ENCODE results near the gene C5orf46.
A peak's percentile ranks its signal among the peaks of the same experiment; 100 is the strongest.

DNA sequence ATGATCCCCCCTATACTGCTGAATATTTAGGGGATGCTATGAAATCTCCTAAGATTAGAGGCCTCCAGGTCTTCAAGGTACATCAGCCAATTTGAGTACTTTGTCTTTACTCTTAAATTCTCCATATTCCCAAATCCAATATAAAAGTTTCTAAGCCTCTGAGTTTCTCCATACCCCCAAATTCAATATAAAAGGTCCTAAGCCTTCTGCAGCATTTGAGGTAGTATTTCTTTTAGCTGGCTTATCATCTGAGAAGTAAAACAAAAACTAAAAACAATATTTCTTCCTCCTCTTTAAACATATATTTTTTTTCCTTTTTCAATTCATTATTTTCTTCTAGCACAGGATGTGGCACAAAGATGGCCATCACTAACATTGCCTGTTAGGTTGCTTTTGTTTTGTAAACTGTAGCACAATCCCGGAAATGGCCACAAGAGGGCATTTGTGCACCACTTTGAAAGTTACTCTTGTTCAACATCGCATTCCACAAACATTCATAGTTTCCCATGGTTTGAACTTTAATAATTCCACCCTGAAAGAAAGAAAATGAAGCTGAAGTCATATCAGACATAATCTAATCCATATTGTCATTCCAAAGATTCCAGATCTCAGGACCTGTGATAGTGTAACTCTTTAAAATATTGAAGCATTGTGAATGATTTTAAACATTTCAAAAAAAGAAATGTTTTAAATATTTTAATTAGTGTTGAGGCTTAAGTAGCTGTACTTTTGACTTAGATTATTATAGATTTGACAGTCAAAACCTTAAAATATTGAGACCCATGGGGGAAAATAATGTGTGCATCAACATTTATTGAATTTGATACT is 48.8 kb downstream of the C5orf46 start:
- TF ChIP-seq, protein P1, sequence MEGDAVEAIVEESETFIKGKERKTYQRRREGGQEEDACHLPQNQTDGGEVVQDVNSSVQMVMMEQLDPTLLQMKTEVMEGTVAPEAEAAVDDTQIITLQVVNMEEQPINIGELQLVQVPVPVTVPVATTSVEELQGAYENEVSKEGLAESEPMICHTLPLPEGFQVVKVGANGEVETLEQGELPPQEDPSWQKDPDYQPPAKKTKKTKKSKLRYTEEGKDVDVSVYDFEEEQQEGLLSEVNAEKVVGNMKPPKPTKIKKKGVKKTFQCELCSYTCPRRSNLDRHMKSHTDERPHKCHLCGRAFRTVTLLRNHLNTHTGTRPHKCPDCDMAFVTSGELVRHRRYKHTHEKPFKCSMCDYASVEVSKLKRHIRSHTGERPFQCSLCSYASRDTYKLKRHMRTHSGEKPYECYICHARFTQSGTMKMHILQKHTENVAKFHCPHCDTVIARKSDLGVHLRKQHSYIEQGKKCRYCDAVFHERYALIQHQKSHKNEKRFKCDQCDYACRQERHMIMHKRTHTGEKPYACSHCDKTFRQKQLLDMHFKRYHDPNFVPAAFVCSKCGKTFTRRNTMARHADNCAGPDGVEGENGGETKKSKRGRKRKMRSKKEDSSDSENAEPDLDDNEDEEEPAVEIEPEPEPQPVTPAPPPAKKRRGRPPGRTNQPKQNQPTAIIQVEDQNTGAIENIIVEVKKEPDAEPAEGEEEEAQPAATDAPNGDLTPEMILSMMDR (conservative IDR thresholded peaks at IDR 0.05; ENCODE audit: low read length), result peak; percentile 93
- TF ChIP-seq EZH2phosphoT487 (IDR thresholded peaks at IDR 0.05; ENCODE audit: borderline replicate concordance, low read depth, low read length), result no peak
